HAP-1 (cell line): ENCODE data around the gene RUFY1.
"Not testable (repeated sequence)": the region's sequence is repeated elsewhere in the genome, so short reads cannot be mapped to it uniquely, and the experiment has no call there.

Experiments
- DNase-seq, 2 experiments: peaks; one replicate each; pipeline ENCODE4 v3.0.0-alpha.2; 2016 to 2020; ENCODE audit warnings: low spot score in 2 of 2
- H3K27me3 ChIP-seq: fragments of 250-450 bp; sonication (Bioruptor Pico); 2 replicates; pipeline ENCODE4 v1.5.1; 2020; ENCODE audit warnings: low read depth, mild to moderate bottlenecking, moderate library complexity
- H3K36me3 ChIP-seq: fragments of 250-450 bp; sonication (Bioruptor Pico); replicated peaks from 2 replicates; pipeline ENCODE4 v1.5.1; 2020; ENCODE audit warnings: mild to moderate bottlenecking
- H3K4me1 ChIP-seq: fragments of 250-450 bp; sonication (Bioruptor Pico); 2 replicates; pipeline ENCODE4 v1.5.1; 2020; ENCODE audit warnings: mild to moderate bottlenecking
- H3K4me3 ChIP-seq: fragments of 250-450 bp; sonication (Bioruptor Pico); 2 replicates; pipeline ENCODE4 v1.5.1; 2020; ENCODE audit warnings: mild to moderate bottlenecking, moderate library complexity
- H3K9me3 ChIP-seq: fragments of 250-450 bp; sonication (Bioruptor Pico); 2 replicates; pipeline ENCODE4 v1.5.1; 2020; ENCODE audit warnings: mild to moderate bottlenecking, moderate library complexity
- in situ Hi-C: fragments of 300-500 bp; cut with MboI; formaldehyde crosslinking; loops from 3 replicates; pipeline ENCODE4 v1.14.3; 2020; ENCODE audit warnings: low sequenced_read_pairs, inconsistent platforms, mixed read lengths

RUFY1 gene

DNA sequence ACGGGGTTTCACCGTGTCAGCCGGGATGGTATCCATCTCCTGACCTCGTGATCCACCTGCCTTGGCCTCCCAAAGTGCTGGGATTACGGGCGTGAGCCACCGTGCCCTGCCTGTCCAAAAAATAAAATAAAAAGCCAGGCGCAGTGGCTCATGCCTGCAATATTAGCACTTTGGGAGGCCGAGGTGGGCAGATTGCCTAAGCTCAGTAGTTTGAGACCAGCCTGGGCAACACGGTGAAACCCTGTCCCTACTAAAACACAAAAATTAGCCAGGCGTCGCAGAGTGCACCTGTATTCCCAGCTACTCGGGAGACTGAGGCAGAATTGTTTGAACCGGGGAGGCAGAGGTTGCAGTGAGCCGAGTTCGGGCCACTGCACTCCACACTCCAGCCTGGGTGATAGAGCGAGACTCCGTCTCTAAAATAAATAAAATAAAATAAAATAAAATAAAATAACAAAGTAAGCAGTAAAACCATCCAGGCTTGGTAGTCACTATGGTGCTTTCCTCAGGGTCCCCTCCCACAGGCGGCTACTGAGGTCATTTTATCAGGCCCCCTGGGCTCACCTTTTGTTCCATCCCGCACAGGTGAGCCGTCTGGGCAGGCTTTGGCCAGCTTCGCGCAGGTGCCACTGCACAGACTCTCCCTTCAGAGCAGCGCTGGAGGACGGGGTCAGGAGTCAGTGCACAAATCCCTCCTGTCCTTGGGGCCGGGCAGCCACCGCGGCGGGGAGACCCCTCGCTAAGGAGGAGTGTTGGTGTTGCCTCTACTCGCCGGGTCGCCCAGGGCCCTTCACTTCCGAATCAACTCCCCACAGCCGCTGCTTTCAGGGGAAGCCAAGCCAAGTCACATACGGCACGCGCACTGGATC is 83.4 kb downstream of the RUFY1 start:
- in situ Hi-C loops, H3K9me3 ChIP-seq, H3K4me1 ChIP-seq, H3K27me3 ChIP-seq, H3K36me3 ChIP-seq, DNase-seq: not testable (repeated sequence)
- peak overlapping the region; percentile 35 for H3K4me3 ChIP-seq

DNA sequence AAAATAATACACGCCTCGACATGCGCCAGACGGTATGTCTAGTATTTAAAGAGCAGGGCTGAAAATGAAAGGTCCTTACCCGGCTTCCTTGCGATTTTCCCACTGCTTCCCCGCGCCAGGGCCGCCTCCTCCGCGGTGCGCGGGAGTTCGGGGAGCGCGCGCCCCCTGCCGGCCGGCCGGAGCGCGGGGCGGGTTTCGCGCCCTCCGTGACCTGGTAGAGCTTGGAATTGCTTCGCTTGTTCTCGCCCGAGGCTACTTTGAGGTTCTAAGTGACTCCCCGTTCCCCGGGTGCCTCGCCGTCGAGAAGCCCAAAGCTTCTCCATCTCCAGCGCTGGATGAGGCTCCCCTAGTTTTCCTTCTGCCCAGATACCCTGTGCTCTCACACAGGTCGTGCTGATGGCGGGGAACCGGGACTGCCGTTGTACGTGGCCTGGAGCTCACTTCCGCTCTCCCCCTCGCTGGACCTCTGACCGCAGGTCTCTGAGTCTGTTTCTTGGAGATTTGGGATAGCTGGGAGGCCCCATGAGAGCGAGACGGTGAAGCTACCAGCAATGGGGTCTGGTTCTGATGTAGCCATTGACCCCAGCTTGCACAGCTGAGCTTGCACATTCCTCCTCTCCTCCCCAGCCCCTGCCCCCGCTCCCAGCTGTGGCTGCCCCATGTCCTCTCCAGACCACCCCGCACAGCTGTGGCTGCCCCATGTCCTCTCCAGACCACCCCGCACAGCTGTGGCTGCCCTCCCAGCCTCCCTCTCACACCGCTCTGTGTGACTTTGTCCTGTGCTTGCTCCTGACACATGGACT is 84.2 kb downstream of the RUFY1 start:
- in situ Hi-C loops, H3K9me3 ChIP-seq, H3K27me3 ChIP-seq, H3K4me1 ChIP-seq, H3K36me3 ChIP-seq, H3K4me3 ChIP-seq: not testable (repeated sequence)
- DNase-seq: peak in 1 of 2 experiments; percentile 32

- DNase-seq, in situ Hi-C loops, H3K9me3 ChIP-seq, H3K4me1 ChIP-seq, H3K36me3 ChIP-seq, H3K4me3 ChIP-seq, H3K27me3 ChIP-seq: not testable (repeated sequence)
Observed at GRCh38 chr5:179639296-179639695, 88.9 kb downstream of the RUFY1 start.

DNA sequence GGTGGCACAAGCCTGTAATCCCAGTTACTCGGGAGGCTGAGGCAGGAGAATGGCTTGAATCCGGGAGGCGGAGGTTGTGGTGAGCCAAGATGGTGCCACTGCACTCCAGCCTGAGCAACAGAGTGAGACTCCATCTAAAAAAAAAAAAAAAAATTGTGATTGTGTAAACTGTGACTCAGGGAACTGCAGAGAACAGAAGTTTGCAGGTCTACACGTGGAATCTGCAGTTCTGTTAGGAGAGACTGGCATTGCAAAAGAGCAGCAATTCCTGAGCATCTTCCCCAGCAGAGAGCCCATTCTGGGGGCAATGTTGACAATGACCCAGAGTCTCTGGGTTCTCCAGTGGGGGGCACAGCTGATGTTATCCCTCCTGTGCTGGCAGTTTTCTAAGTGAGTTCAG is 91.4 kb downstream of the RUFY1 start:
- H3K36me3 ChIP-seq, H3K9me3 ChIP-seq, in situ Hi-C loops, H3K27me3 ChIP-seq, H3K4me3 ChIP-seq, H3K4me1 ChIP-seq, DNase-seq: not testable (repeated sequence)

- H3K9me3 ChIP-seq, H3K4me1 ChIP-seq, H3K4me3 ChIP-seq, H3K36me3 ChIP-seq, H3K27me3 ChIP-seq, in situ Hi-C loops, DNase-seq: not testable (repeated sequence)
Observed at GRCh38 chr5:179642626-179643025, 92.3 kb downstream of the RUFY1 start.

GRCh38 chr5:179643141-179643920 is 93.0 kb downstream of the RUFY1 start:
- H3K27me3 ChIP-seq, H3K4me3 ChIP-seq, H3K36me3 ChIP-seq, H3K9me3 ChIP-seq, H3K4me1 ChIP-seq, in situ Hi-C loops, DNase-seq: not testable (repeated sequence)

DNA sequence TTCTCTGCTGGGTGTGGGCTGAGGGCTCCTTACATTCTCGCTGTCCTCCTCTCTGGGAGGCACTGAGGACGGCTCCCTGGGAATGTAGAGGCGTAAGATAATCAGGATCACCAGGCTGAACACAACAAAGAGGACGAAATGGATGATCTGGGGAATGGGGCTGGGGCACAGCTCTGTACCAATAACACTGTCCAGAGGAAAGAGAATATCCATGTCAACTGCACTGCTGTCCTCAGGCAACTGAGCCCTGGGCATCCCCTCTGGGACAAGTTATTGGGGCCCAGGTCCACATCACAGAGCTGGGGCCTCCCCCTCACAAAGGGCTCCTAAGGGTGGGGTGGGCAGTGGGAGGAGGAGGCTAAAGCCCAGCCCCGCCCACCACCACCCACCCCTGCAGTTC is 94.4 kb downstream of the RUFY1 start:
- in situ Hi-C loops, H3K27me3 ChIP-seq, H3K9me3 ChIP-seq, H3K4me1 ChIP-seq, H3K4me3 ChIP-seq, H3K36me3 ChIP-seq, DNase-seq: not testable (repeated sequence)

DNA sequence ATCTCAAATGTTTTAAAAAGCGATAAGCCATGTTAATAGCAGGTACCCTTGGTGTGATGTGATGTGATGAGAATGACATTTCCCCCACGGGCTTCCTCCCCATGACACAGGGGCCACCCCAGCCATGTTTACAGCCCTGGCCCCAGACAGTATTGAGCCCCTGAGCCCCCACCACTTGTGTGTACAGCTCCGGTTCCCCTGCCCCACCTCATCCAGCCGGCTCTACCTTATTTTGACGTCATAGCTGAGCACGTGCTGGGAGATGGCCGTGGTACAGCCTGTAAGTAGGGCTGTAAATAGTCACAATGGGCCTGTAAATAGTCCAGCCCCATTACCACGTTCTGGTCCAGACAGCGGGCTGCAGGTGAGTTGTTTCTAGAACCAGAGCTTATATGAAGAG is 98.1 kb downstream of the RUFY1 start:
- no peaks in the 10 kb centered on the region for H3K36me3 ChIP-seq
- no peaks in the 10 kb centered on the region for H3K27me3 ChIP-seq
- in situ Hi-C loops: no loop called here

DNA sequence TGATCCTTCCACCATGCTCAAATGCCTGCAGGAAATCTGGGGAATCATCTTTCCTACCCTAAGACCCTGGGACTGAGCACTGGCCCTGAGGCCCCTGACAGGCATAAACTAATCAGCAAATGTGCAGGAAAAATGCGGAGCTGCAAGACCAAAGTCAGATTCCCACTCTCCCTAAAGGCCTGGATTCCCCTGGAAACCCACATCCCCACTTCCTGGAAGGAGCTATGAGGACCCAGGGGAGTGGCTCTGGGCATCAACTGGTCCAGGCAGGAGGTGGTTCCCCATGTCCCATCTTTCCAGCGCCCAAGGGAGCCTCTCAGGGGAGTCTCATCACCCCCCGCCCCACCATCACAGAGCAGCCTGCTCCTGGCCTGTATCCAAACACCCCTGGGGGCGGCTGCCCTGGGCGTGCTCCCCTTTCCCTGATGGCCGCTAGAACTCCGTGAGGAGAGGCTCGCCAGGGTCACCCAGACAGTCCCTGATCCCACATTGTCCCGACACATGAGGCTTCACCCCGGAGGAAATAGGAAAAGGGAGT is 98.9 kb downstream of the RUFY1 start:
- H3K9me3 ChIP-seq, H3K36me3 ChIP-seq, H3K4me3 ChIP-seq, in situ Hi-C loops, DNase-seq, H3K27me3 ChIP-seq, H3K4me1 ChIP-seq: not testable (repeated sequence)

More for the DNA sequence above, 98.1 kb downstream of the RUFY1 start:
- no peaks in the 10 kb centered on the region; the same call in 1 of the 2 replicates for H3K9me3 ChIP-seq
- no peaks in the 10 kb centered on the region for H3K4me1 ChIP-seq
- H3K4me3 ChIP-seq: no peak overlapping the region
- DNase-seq: no peak

- H3K36me3 ChIP-seq, H3K4me3 ChIP-seq, H3K9me3 ChIP-seq, H3K4me1 ChIP-seq, in situ Hi-C loops, H3K27me3 ChIP-seq, DNase-seq: not testable (repeated sequence)
Observed at GRCh38 chr5:179650245-179650644, 99.9 kb downstream of the RUFY1 start.

- H3K4me3 ChIP-seq, H3K27me3 ChIP-seq, H3K9me3 ChIP-seq, H3K4me1 ChIP-seq, H3K36me3 ChIP-seq, in situ Hi-C loops, DNase-seq: not testable (repeated sequence)
Observed at GRCh38 chr5:179653135-179653534, 102.8 kb downstream of the RUFY1 start.

DNA sequence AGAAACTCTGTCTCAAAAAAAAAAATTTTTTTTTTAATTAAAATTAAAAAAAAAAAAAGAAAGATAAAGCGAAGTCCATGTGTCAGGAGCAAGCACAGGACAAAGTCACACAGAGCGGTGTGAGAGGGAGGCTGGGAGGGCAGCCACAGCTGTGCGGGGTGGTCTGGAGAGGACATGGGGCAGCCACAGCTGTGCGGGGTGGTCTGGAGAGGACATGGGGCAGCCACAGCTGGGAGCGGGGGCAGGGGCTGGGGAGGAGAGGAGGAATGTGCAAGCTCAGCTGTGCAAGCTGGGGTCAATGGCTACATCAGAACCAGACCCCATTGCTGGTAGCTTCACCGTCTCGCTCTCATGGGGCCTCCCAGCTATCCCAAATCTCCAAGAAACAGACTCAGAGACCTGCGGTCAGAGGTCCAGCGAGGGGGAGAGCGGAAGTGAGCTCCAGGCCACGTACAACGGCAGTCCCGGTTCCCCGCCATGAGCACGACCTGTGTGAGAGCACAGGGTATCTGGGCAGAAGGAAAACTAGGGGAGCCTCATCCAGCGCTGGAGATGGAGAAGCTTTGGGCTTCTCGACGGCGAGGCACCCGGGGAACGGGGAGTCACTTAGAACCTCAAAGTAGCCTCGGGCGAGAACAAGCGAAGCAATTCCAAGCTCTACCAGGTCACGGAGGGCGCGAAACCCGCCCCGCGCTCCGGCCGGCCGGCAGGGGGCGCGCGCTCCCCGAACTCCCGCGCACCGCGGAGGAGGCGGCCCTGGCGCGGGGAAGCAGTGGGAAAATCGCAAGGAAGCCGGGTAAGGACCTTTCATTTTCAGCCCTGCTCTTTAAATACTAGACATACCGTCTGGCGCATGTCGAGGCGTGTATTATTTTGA is 107.2 kb downstream of the RUFY1 start:
- H3K27me3 ChIP-seq, H3K4me1 ChIP-seq, H3K4me3 ChIP-seq, in situ Hi-C loops, H3K36me3 ChIP-seq, DNase-seq, H3K9me3 ChIP-seq: not testable (repeated sequence)
